NCI-H2107 treated with DMSO at 0.1 percent for 48 hours (cell line): Measurements from ENCODE around the gene STUM.
"Not testable (repeated sequence)": the region's sequence is repeated elsewhere in the genome, so short reads cannot be mapped to it uniquely, and the experiment has no call there.

Experiments
- DNase-seq: peaks from one replicate; lab custom pipeline; 2025; ENCODE audit not compliant: unreplicated experiment; lab: John Stamatoyannopoulos, UW

Gene STUM

GRCh38 chr1:226579781-226580323 is 31.3 kb downstream of the STUM start:
- no peak for DNase-seq

GRCh38 chr1:226580625-226581270 is 32.2 kb downstream of the STUM start:
- DNase-seq = no peak

GRCh38 chr1:226581650-226582330 is 33.2 kb downstream of the STUM start:
- no peak for DNase-seq

GRCh38 chr1:226582966-226583365 is 34.4 kb downstream of the STUM start:
- DNase-seq = no peak

- DNase-seq = no peak
Measured at GRCh38 chr1:226584164-226584563, 35.6 kb downstream of the STUM start.

GRCh38 chr1:226586116-226586515 is 37.6 kb downstream of the STUM start:
- no peak for DNase-seq

GRCh38 chr1:226586650-226587422 is 38.3 kb downstream of the STUM start:
- DNase-seq = no peak

- DNase-seq = no peak
Measured at GRCh38 chr1:226588484-226588883, 39.9 kb downstream of the STUM start.

- no peak for DNase-seq
Measured at GRCh38 chr1:226589008-226589733, 40.6 kb downstream of the STUM start.

GRCh38 chr1:226590614-226591013 is 42.0 kb downstream of the STUM start:
- DNase-seq = no peak

GRCh38 chr1:226593541-226593940 is 45.0 kb downstream of the STUM start:
- no peak for DNase-seq

- no peak for DNase-seq
Measured at GRCh38 chr1:226596531-226597165, 48.1 kb downstream of the STUM start.

- no peak for DNase-seq
Measured at GRCh38 chr1:226597616-226598454, 49.3 kb downstream of the STUM start.

- no peak for DNase-seq
Measured at GRCh38 chr1:226598455-226598849, 49.9 kb downstream of the STUM start.

- DNase-seq = not testable (repeated sequence)
Measured at GRCh38 chr1:226598955-226599354, 50.4 kb downstream of the STUM start.

GRCh38 chr1:226599636-226600238 is 51.2 kb downstream of the STUM start:
- no peak for DNase-seq

GRCh38 chr1:226600254-226600653 is 51.7 kb downstream of the STUM start:
- DNase-seq = no peak

GRCh38 chr1:226601456-226601855 is 52.9 kb downstream of the STUM start:
- no peak for DNase-seq
